ENCODE measurements around the gene RNF113B. TPM values are rescaled to one million over a fixed set of nuclear protein-coding genes. Genes with fewer than 3 reads are reported as not detected.

Gene RNF113B
- total RNA-seq, 1 donor from 2014 or later = not detected

- FAIRE-seq = no peak
- no peak for TF ChIP-seq CTCF (IDR thresholded peaks at IDR 0.05; ENCODE audit: insufficient read depth, low read length, severe bottlenecking)
- DNase-seq (ENCODE audit: low read depth) = no peak
These were observed 24.9 kb upstream of the RNF113B start for GRCh38 chr13:98201984-98202383.

GRCh38 chr13:98201189-98201588, 24.1 kb upstream of the RNF113B start:
- Histone ChIP-seq H3K36me3 (ENCODE audit: control insufficient read depth, insufficient read depth, low read length) (no peaks in the 10 kb centered on the region), H3K27me3 (ENCODE audit: control insufficient read depth, insufficient read depth, low read length) (no peaks in the 10 kb centered on the region), H3K4me3 (ENCODE audit: low read depth, low read length) (no peak overlapping the region)
- DNase-seq (ENCODE audit: low read depth) (no peak), FAIRE-seq (no peak)
- no peak for TF ChIP-seq CTCF (IDR thresholded peaks at IDR 0.05; ENCODE audit: insufficient read depth, low read length, severe bottlenecking)

More at GRCh38 chr13:98201984-98202383, 24.9 kb upstream of the RNF113B start:
- Histone ChIP-seq H3K27me3 (ENCODE audit: control insufficient read depth, insufficient read depth, low read length) (no peaks in the 10 kb centered on the region), H3K36me3 (ENCODE audit: control insufficient read depth, insufficient read depth, low read length) (no peaks in the 10 kb centered on the region), H3K4me3 (ENCODE audit: low read depth, low read length) (no peak overlapping the region)

GRCh38 chr13:98200211-98200878, 23.3 kb upstream of the RNF113B start:
- Histone ChIP-seq H3K4me3 (ENCODE audit: low read depth, low read length) (no peak overlapping the region), H3K36me3 (ENCODE audit: control insufficient read depth, insufficient read depth, low read length) (no peaks in the 10 kb centered on the region), H3K27me3 (ENCODE audit: control insufficient read depth, insufficient read depth, low read length) (no peaks in the 10 kb centered on the region)
- DNase-seq (ENCODE audit: low read depth) (no peak), FAIRE-seq (no peak)
- no peak for TF ChIP-seq CTCF (IDR thresholded peaks at IDR 0.05; ENCODE audit: insufficient read depth, low read length, severe bottlenecking)

GRCh38 chr13:98199480-98199879, 22.4 kb upstream of the RNF113B start:
- no peak for DNase-seq (ENCODE audit: low read depth)
- no peak for FAIRE-seq
- Histone ChIP-seq H3K27me3 (ENCODE audit: control insufficient read depth, insufficient read depth, low read length) (no peaks in the 10 kb centered on the region), H3K4me3 (ENCODE audit: low read depth, low read length) (no peak overlapping the region), H3K36me3 (ENCODE audit: control insufficient read depth, insufficient read depth, low read length) (no peaks in the 10 kb centered on the region)
- no peak for TF ChIP-seq CTCF (IDR thresholded peaks at IDR 0.05; ENCODE audit: insufficient read depth, low read length, severe bottlenecking)

GRCh38 chr13:98198683-98199082, 21.6 kb upstream of the RNF113B start:
- DNase-seq (ENCODE audit: low read depth) = no peak
- no peak for TF ChIP-seq CTCF (IDR thresholded peaks at IDR 0.05; ENCODE audit: insufficient read depth, low read length, severe bottlenecking)
- no peak for FAIRE-seq
- H3K27me3 ChIP-seq (ENCODE audit: control insufficient read depth, insufficient read depth, low read length) = no peaks in the 10 kb centered on the region
- H3K36me3 ChIP-seq (ENCODE audit: control insufficient read depth, insufficient read depth, low read length) = no peaks in the 10 kb centered on the region
- H3K4me3 ChIP-seq (ENCODE audit: low read depth, low read length) = no peak overlapping the region
